Loucy (cell line): Measurements from ENCODE around the gene LYPD5.

Experiments
- H2AFZ ChIP-seq: fragments of 200-600 bp; sonication (generic); 2 replicates; pipeline ENCODE4 v1.6.0; 2016; ENCODE audit warnings: antibody characterized with exemption, mild to moderate bottlenecking, low read length, moderate library complexity
- H3F3A ChIP-seq: fragments of 200-600 bp; 2 replicates; pipeline ENCODE4 v1.6.0; 2016; ENCODE audit warnings: antibody characterized with exemption, low read depth, mild to moderate bottlenecking
- H3K27me3 ChIP-seq: fragments of 200-600 bp; sonication (generic); 2 replicates; pipeline ENCODE4 v1.6.1; 2014; ENCODE audit warnings: low read length, mild to moderate bottlenecking; ENCODE audit not compliant: insufficient read depth, poor library complexity, severe bottlenecking
- H3K36me3 ChIP-seq: fragments of 200-600 bp; sonication (generic); 2 replicates; pipeline ENCODE4 v1.6.1; 2016; ENCODE audit warnings: low read length; ENCODE audit not compliant: insufficient read depth
- H3K4me1 ChIP-seq: fragments of 200-600 bp; sonication (generic); 2 replicates; pipeline ENCODE4 v1.5.1; 2014; ENCODE audit warnings: low read length, mild to moderate bottlenecking; ENCODE audit not compliant: insufficient read depth, poor library complexity, severe bottlenecking
- H3K4me2 ChIP-seq: fragments of 200-600 bp; sonication (generic); 2 replicates; pipeline ENCODE4 v1.6.0; 2014; ENCODE audit warnings: antibody characterized with exemption, low read length, low read depth, mild to moderate bottlenecking; ENCODE audit not compliant: poor library complexity, severe bottlenecking
- H3K4me3 ChIP-seq: fragments of 200-600 bp; sonication (generic); 2 replicates; pipeline ENCODE4 v1.5.1; 2014; ENCODE audit warnings: low read length, mild to moderate bottlenecking, mixed read lengths; ENCODE audit not compliant: poor library complexity, severe bottlenecking
- H3K79me2 ChIP-seq: fragments of 200-600 bp; sonication (generic); 2 replicates; pipeline ENCODE4 v1.6.1; 2014; ENCODE audit warnings: low read length; ENCODE audit not compliant: insufficient read depth
- H3K9ac ChIP-seq: fragments of 200-600 bp; sonication (generic); 2 replicates; pipeline ENCODE4 v1.6.0; 2014; ENCODE audit warnings: mild to moderate bottlenecking, low read depth, low read length, moderate library complexity; ENCODE audit not compliant: poor library complexity, severe bottlenecking
- H3K9me2 ChIP-seq: fragments of 200-600 bp; sonication (generic); replicated peaks from 2 replicates; pipeline ENCODE4 v1.6.1; 2016; ENCODE audit warnings: low read depth, low read length, mixed read lengths
- H3K9me3 ChIP-seq: fragments of 200-600 bp; sonication (generic); 2 replicates; pipeline ENCODE4 v1.6.1; 2014; ENCODE audit warnings: mild to moderate bottlenecking, antibody characterized with exemption, low read length, low read depth; ENCODE audit not compliant: insufficient read depth
- H4K20me1 ChIP-seq: fragments of 200-600 bp; sonication (generic); 2 replicates; pipeline ENCODE4 v1.6.0; 2014; ENCODE audit warnings: antibody characterized with exemption, low read length, mild to moderate bottlenecking; ENCODE audit not compliant: insufficient read depth, poor library complexity, severe bottlenecking
- EZH2phosphoT487 ChIP-seq: fragments of 200-600 bp; IDR thresholded peaks from 2 replicates; pipeline ENCODE4 v1.6.1; 2018; ENCODE audit warnings: antibody characterized with exemption, mild to moderate bottlenecking, moderate library complexity, borderline replicate concordance
- TF ChIP-seq, protein P1 (sequence below): fragments of 200-600 bp; sonication (generic); conservative IDR thresholded peaks from 2 replicates; pipeline ENCODE4 v1.5.1; 2014; ENCODE audit warnings: mild to moderate bottlenecking, antibody characterized with exemption, low read length

The LYPD5 gene

DNA sequence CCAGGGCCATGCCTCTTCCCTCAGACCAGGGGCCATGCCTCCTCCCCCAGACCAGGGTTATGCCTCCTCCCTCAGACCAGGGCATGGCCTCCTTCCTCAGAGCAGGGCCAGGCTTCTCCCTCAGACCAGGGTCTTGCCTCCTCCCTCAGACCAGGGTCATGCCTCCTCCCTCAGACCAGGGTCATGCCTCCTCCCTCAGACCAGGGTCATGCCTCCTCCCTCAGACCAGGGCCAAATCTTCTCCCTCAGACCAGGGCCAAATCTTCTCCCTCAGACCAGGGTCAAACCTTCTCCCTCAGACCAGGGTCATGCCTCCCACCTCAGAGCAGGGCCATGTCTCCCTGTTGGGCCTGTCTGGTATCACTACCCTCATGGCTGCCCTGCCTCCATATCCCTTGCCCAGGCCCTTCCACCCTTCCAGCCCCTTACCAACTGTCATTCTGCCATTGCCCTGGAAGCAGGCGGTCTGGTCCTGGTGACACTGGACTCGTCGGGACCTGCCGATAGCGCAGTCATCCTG is 4.2 kb downstream of the LYPD5 start:
- Histone ChIP-seq H3K79me2 (no peaks in the 10 kb centered on the region), H3K9me2 (no peaks in the 10 kb centered on the region), H3F3A (no peaks in the 10 kb centered on the region), H3K4me1 (no peaks in the 10 kb centered on the region), H3K4me3 (no peak overlapping the region), H3K4me2 (no peak overlapping the region), H3K9me3 (no peaks in the 10 kb centered on the region), H3K27me3 (no peaks in the 10 kb centered on the region), H3K36me3 (no peaks in the 10 kb centered on the region), H4K20me1 (no peaks in the 10 kb centered on the region), H2AFZ (no peak overlapping the region), H3K9ac (no peak overlapping the region)
- no peak for TF ChIP-seq EZH2phosphoT487
- TF ChIP-seq, protein P1, sequence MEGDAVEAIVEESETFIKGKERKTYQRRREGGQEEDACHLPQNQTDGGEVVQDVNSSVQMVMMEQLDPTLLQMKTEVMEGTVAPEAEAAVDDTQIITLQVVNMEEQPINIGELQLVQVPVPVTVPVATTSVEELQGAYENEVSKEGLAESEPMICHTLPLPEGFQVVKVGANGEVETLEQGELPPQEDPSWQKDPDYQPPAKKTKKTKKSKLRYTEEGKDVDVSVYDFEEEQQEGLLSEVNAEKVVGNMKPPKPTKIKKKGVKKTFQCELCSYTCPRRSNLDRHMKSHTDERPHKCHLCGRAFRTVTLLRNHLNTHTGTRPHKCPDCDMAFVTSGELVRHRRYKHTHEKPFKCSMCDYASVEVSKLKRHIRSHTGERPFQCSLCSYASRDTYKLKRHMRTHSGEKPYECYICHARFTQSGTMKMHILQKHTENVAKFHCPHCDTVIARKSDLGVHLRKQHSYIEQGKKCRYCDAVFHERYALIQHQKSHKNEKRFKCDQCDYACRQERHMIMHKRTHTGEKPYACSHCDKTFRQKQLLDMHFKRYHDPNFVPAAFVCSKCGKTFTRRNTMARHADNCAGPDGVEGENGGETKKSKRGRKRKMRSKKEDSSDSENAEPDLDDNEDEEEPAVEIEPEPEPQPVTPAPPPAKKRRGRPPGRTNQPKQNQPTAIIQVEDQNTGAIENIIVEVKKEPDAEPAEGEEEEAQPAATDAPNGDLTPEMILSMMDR = no peak

DNA sequence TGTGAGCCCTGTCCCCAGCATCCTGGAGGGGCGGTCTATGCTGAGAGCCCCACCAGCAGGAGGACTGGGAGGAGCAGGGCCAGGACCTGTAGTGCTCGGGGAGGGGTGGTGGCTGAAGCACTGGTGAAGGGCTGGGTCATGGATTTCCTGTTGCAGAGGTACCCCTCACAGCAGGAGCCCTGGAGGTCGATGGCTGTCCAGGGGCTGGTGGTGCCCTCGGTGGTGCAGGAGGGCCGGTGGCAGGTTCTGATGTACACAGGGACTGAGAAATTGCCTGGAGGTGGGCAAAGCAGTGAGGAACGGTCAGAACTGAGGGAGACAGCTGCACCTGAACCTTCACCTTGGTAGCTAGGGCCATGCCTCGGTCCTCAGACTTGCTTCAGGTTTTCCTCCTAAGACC is 4.7 kb downstream of the LYPD5 start:
- no peaks in the 10 kb centered on the region for H3K27me3 ChIP-seq
- TF ChIP-seq, protein P1 = no peak
- no peak for TF ChIP-seq EZH2phosphoT487
- no peaks in the 10 kb centered on the region for H3K9me2 ChIP-seq
- H2AFZ ChIP-seq = no peak overlapping the region
- H4K20me1 ChIP-seq = no peaks in the 10 kb centered on the region
- no peaks in the 10 kb centered on the region for H3K36me3 ChIP-seq
- no peak overlapping the region for H3K4me3 ChIP-seq
- no peaks in the 10 kb centered on the region for H3K79me2 ChIP-seq
- H3K4me1 ChIP-seq = no peaks in the 10 kb centered on the region
- H3K9me3 ChIP-seq = no peaks in the 10 kb centered on the region
- H3K4me2 ChIP-seq = no peak overlapping the region
- no peak overlapping the region for H3K9ac ChIP-seq
- H3F3A ChIP-seq = no peaks in the 10 kb centered on the region

DNA sequence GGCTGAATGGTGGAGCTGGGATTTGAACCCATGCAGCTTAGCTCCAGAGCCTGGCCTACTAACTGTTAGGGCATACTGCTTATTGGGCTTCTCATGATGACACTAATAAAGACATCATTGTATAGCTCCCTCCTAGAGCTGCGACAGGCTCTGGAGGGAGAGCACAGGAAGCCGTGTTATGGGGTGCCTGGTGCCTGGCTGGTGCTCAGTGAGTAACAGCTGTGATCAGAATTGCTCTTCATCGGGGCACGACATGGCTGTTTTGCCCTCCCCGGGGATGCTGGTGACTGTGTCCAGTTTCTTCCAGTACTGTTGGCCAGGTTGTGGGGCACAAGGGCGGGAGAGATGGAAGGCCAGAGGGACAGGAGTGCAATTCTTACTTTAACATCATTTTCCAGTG is 5.1 kb downstream of the LYPD5 start:
- H3K79me2 ChIP-seq = no peaks in the 10 kb centered on the region
- no peak overlapping the region for H3K9ac ChIP-seq
- no peaks in the 10 kb centered on the region for H3K36me3 ChIP-seq
- H3K9me2 ChIP-seq = no peaks in the 10 kb centered on the region
- no peaks in the 10 kb centered on the region for H3K4me1 ChIP-seq
- H3F3A ChIP-seq = no peaks in the 10 kb centered on the region
- no peak overlapping the region for H3K4me2 ChIP-seq
- no peaks in the 10 kb centered on the region for H3K27me3 ChIP-seq
- no peaks in the 10 kb centered on the region for H4K20me1 ChIP-seq
- H2AFZ ChIP-seq = no peak overlapping the region
- H3K4me3 ChIP-seq = no peak overlapping the region
- TF ChIP-seq, protein P1 = no peak
- TF ChIP-seq EZH2phosphoT487 = no peak
- no peaks in the 10 kb centered on the region for H3K9me3 ChIP-seq
